SU-DHL-6 (cell line): ENCODE results near the gene GABPA.

Experiments
- CTCF ChIP-seq: fragments of 200-600 bp; sonication (generic); IDR thresholded peaks from one replicate; pipeline ENCODE4 v1.5.1; 2017; ENCODE audit warnings: antibody characterized with exemption, mild to moderate bottlenecking, low read length, moderate library complexity; ENCODE audit not compliant: insufficient read depth, poor library complexity, severe bottlenecking
- EZH2phosphoT487 ChIP-seq: fragments of 200-600 bp; sonication (generic), shearing (Covaris generic); conservative IDR thresholded peaks from 2 replicates; pipeline ENCODE4 v1.6.1; 2018; ENCODE audit warnings: mild to moderate bottlenecking, antibody characterized with exemption, low read length, moderate library complexity, mixed read lengths

DNA sequence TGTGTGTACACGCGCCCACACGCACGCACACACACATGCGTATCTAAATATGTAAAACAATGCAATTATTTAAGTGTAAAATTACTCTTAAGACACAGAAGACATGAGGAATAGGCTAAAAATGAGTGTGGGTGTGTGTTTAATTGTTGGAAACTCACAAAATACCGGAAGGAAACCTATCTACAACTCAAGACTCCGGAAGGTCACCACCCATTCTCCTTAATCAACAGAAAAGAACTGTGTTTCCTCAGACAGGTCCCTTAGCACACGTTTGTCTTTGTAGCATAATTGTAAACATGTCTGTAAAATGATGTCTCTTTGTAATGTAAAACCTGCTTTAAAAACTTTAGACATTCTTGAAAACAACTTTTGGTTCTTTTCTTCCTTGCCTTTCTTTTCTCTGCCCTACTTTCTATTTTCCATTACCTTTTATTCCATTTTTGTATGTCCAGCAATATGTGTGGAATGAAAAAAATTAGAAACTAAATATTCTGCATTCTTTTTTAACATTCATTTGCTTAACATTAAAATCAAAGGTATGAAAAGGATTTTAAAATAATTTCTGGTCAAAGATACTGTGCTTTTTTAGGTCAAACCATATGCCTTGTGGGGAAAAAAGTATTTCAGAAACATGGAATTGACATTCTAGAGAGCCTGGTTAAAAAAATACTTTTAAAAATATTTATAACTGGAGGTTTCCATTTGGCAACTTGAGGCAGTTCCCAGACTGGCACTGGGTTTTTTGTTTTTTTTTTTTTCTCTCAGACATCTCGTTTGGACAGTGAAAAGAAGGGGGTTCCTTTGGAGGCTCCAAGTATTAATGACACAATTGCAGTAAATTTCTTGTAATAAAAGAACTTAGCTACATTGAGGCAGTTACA is 46.3 kb upstream of the GABPA start:
- no peak for TF ChIP-seq CTCF
- TF ChIP-seq EZH2phosphoT487: no peak
